ENCODE results near the gene CAMK2N2. TPM values are rescaled to one million over a fixed set of nuclear protein-coding genes. Genes with fewer than 3 reads are reported as not detected.

CAMK2N2 gene
- total RNA-seq, 1 donor from 2014 or later, result 5.6 TPM

GRCh38 chr3:184283681-184284080 is 22.3 kb upstream of the CAMK2N2 start:
- no peak overlapping the region for H3K4me3 Mint-ChIP-seq
- H3K36me3 Mint-ChIP-seq (ENCODE audit: low read depth), result no peaks in the 10 kb centered on the region
- H3K27me3 Mint-ChIP-seq (ENCODE audit: low read depth), result peaks cover 46% of the 10 kb centered on the region
- H3K4me1 Mint-ChIP-seq, result peaks cover 6% of the 10 kb centered on the region
- H3K27ac Mint-ChIP-seq (ENCODE audit: unreplicated experiment), result no peak overlapping the region
- H3K9me3 Mint-ChIP-seq, result no peaks in the 10 kb centered on the region
- no peak for TF ChIP-seq CTCF (conservative IDR thresholded peaks at IDR 0.05)
- no peak for DNase-seq (ENCODE audit: low read depth, low spot score)

- H3K4me3 Mint-ChIP-seq, result no peak overlapping the region
- H3K4me1 Mint-ChIP-seq, result peaks cover 6% of the 10 kb centered on the region
- TF ChIP-seq CTCF (conservative IDR thresholded peaks at IDR 0.05), result no peak
- H3K27me3 Mint-ChIP-seq (ENCODE audit: low read depth), result peaks cover 44% of the 10 kb centered on the region
- no peaks in the 10 kb centered on the region for H3K9me3 Mint-ChIP-seq
- no peak overlapping the region for H3K27ac Mint-ChIP-seq (ENCODE audit: unreplicated experiment)
- H3K36me3 Mint-ChIP-seq (ENCODE audit: low read depth), result no peaks in the 10 kb centered on the region
- DNase-seq (ENCODE audit: low read depth, low spot score), result no peak
Observed at GRCh38 chr3:184282941-184283340, 21.6 kb upstream of the CAMK2N2 start.

DNA sequence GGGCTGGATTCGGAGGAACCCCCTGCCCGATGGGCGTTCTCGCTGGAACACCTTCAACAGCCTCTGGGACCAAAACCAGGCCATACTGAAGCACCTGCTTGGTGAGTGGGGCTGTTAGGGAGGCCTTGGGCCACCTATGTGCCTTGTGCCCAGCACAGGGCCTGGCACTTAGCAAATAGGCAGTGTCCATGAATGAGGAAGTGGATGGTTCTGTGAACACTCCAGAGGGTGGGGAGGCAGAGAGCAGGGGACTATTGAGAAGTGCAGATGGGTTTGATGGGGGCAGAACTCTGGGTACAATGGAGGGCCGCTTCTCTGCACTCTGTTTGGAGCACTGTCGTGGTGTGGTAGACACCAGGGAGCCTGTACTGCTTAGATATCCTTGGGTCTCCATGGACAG is 16.0 kb upstream of the CAMK2N2 start:
- Mint-ChIP-seq H3K4me1 (no peaks in the 10 kb centered on the region), H3K4me3 (no peak overlapping the region), H3K9me3 (no peaks in the 10 kb centered on the region), H3K36me3 (ENCODE audit: low read depth) (no peaks in the 10 kb centered on the region), H3K27ac (ENCODE audit: unreplicated experiment) (no peak overlapping the region), H3K27me3 (ENCODE audit: low read depth) (peaks cover 27% of the 10 kb centered on the region)
- TF ChIP-seq CTCF (conservative IDR thresholded peaks at IDR 0.05), result no peak
- no peak for DNase-seq (ENCODE audit: low read depth, low spot score)

DNA sequence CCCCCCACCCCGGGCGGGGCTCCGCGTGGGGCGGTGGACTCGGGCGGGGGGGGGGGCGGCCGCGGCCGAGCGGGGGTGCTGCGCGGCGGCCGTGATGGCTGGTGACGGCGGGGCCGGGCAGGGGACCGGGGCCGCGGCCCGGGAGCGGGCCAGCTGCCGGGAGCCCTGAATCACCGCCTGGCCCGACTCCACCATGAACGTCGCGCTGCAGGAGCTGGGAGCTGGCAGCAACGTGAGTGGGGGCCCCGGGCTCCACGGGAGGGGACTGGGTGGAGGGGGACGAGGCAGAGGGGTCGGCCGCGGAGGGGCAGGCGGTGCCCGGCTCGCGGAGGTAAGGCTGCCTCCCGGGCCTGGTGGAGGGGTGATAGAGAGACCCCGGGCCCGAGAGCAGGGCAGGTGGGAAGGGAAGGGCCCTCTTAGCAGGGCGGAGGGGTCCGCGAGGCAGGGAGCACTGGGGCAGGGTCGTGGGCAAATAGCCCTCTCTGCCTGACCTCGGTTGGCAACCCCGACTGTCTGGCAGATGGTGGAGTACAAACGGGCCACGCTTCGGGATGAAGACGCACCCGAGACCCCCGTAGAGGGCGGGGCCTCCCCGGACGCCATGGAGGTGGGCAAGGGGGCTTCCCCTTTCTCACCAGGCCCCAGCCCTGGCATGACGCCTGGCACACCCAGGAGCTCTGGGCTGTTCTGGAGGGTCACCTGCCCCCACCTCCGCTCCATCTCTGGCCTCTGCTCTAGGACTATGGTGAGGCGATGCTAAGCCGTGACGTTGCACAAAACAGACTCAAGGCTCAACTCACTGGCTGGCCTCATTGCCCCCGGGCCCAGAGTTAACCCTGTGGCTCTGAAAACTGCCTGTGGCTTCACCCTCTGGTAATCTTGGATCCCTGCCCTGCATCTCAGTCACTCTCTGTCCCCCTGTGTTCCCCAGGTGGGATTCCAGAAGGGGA is 14.9 kb upstream of the CAMK2N2 start, which contains the start of gene ECE2:
Gene ECE2 (plus strand): TSS at position 62 of the 950 bp plus-strand sequence. CDS start 132 bp downstream, at position 194.
- no peaks in the 10 kb centered on the region for H3K36me3 Mint-ChIP-seq (ENCODE audit: low read depth)
- H3K4me3 Mint-ChIP-seq, result no peak within 1 kb of the TSS
- H3K4me1 Mint-ChIP-seq, result no peaks in the 10 kb centered on the region
- peaks cover 36% of the 10 kb centered on the region for H3K27me3 Mint-ChIP-seq (ENCODE audit: low read depth)
- DNase-seq (ENCODE audit: low read depth, low spot score), result no peak
- H3K27ac Mint-ChIP-seq (ENCODE audit: unreplicated experiment), result peak within 1 kb of the TSS; percentile 37
- no peaks in the 10 kb centered on the region for H3K9me3 Mint-ChIP-seq
- no peak for TF ChIP-seq CTCF (conservative IDR thresholded peaks at IDR 0.05)

DNA sequence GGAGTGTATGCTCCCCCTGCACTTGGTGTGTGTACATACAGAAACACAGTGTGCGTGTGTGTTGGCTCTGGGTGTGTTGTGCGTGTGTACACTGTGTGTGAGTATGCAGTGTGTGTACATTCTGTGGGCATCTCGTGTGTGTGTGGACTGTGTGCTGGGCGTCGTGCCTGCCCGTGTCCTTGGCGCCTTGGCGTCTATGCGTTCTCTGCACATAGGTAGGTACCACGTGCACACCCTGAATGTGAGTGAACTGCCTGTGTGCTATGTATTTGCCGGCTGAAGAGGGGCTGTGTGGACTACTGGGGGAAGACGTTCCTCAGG is 14.0 kb upstream of the CAMK2N2 start:
- no peaks in the 10 kb centered on the region for H3K9me3 Mint-ChIP-seq
- peak overlapping the region; percentile 37 for H3K27ac Mint-ChIP-seq (ENCODE audit: unreplicated experiment)
- TF ChIP-seq CTCF (conservative IDR thresholded peaks at IDR 0.05), result no peak
- no peak overlapping the region for H3K4me3 Mint-ChIP-seq
- H3K36me3 Mint-ChIP-seq (ENCODE audit: low read depth), result no peaks in the 10 kb centered on the region
- no peak for DNase-seq (ENCODE audit: low read depth, low spot score)
- peaks cover 37% of the 10 kb centered on the region for H3K27me3 Mint-ChIP-seq (ENCODE audit: low read depth)
- no peaks in the 10 kb centered on the region for H3K4me1 Mint-ChIP-seq

All from neural crest cell (in vitro differentiated cells).